Measurements from ENCODE around the gene NPL. TPM values are rescaled to one million over a fixed set of nuclear protein-coding genes. Genes with fewer than 3 reads are reported as not detected.

Gene NPL
- total and polyA plus RNA-seq, 9 of the 15 experiments (the other 6 are each of a cell fraction or from before 2014, with no cell fraction given), result 9.9 to 22.3 (median 14.2) TPM

- BruUV-seq (replicated peaks), result no TSS peak
- intact Hi-C loops (cut with micrococcal nuclease), result loop anchor here (5.0 kb wide), 1 partner anchor 402 kb away; the partner anchor contains the start of gene GLUL
- Histone ChIP-seq H3K4me3 (no peak overlapping the region), H3K9ac (ENCODE audit: insufficient read depth in 1 of 2, low read depth in 2 of 2, low read length in 2 of 2) (no peak overlapping the region), H4K20me1 (replicated peaks; ENCODE audit: control insufficient read depth, insufficient read depth, low read length) (no peaks in the 10 kb centered on the region), H3K4me1 (replicated peaks in 1 of 2; ENCODE audit: control insufficient read depth in 2 of 2, insufficient read depth in 2 of 2, low read length in 2 of 2) (peaks cover 15 to 50% of the 10 kb centered on the region in 2 experiments), H3K27ac (ENCODE audit: extremely low read depth, low read depth, low read length) (no peak overlapping the region; the same call in 2 of the 3 replicates), H2AFZ (ENCODE audit: low read depth, low read length) (no peak overlapping the region), H3K36me3 (ENCODE audit: control insufficient read depth, insufficient read depth, low read length) (peaks cover 7% of the 10 kb centered on the region; the same call in 2 of the 3 replicates), H3K27me3 (ENCODE audit: control insufficient read depth in 2 of 2, insufficient read depth in 2 of 2, low read length in 2 of 2) (no peaks in the 10 kb centered on the region), H3K79me2 (ENCODE audit: control insufficient read depth, insufficient read depth, low read length) (no peaks in the 10 kb centered on the region), H3K4me2 (ENCODE audit: insufficient read depth, low read length) (no peak overlapping the region; the same call in 1 of the 2 replicates), H3K9me3 (replicated peaks; ENCODE audit: control insufficient read depth, insufficient read depth, low read depth, low read length) (no peaks in the 10 kb centered on the region), H3K9me1 (ENCODE audit: control insufficient read depth, insufficient read depth, low read length) (no peaks in the 10 kb centered on the region)
- ATAC-seq (no peak), DNase-seq (ENCODE audit: extremely low read depth in 1 of 4, low spot score in 3 of 4) (peak in 3 of 4 experiments; percentile 32 to 44 (median 42)), FAIRE-seq (no peak)
- POLR2A ChIA-PET, result interaction anchor here (1.1 kb wide), 2 partner anchors 45 to 46 kb away, joined by 3 to 4 read pairs; no protein-coding TSS in a partner anchor
- CTCF ChIA-PET (ENCODE audit: low intra/inter-chr PET ratio), result interaction anchor here (0.6 kb wide), 1 partner anchor 600 kb away, joined by 3 read pairs; no protein-coding TSS in a partner anchor
- 22% methylated on average over 3 of the region's 3 CpGs for WGBS (ENCODE audit: insufficient coverage, low coverage, missing lambda C conversion rate)
- in situ Hi-C loops (cut with MboI), result no loop called here
- no peak for TF ChIP-seq MEF2A (IDR thresholded peaks at IDR 0.05; ENCODE audit: control insufficient read depth, low read depth, low read length)
- TF ChIP-seq PML (IDR thresholded peaks at IDR 0.05; ENCODE audit: low read length), result no peak
- TF ChIP-seq SREBF2 (CRISPR knock-in tag; IDR thresholded peaks at IDR 0.05), result no peak
- TF ChIP-seq CHD4 (IDR thresholded peaks at IDR 0.05; ENCODE audit: insufficient read depth, insufficient replicate concordance, low read depth, low read length, poor library complexity, severe bottlenecking), result no peak
- TF ChIP-seq SMARCB1 (IDR thresholded peaks at IDR 0.05; ENCODE audit: insufficient read length, low read depth), result no peak
- TF ChIP-seq, protein P1, sequence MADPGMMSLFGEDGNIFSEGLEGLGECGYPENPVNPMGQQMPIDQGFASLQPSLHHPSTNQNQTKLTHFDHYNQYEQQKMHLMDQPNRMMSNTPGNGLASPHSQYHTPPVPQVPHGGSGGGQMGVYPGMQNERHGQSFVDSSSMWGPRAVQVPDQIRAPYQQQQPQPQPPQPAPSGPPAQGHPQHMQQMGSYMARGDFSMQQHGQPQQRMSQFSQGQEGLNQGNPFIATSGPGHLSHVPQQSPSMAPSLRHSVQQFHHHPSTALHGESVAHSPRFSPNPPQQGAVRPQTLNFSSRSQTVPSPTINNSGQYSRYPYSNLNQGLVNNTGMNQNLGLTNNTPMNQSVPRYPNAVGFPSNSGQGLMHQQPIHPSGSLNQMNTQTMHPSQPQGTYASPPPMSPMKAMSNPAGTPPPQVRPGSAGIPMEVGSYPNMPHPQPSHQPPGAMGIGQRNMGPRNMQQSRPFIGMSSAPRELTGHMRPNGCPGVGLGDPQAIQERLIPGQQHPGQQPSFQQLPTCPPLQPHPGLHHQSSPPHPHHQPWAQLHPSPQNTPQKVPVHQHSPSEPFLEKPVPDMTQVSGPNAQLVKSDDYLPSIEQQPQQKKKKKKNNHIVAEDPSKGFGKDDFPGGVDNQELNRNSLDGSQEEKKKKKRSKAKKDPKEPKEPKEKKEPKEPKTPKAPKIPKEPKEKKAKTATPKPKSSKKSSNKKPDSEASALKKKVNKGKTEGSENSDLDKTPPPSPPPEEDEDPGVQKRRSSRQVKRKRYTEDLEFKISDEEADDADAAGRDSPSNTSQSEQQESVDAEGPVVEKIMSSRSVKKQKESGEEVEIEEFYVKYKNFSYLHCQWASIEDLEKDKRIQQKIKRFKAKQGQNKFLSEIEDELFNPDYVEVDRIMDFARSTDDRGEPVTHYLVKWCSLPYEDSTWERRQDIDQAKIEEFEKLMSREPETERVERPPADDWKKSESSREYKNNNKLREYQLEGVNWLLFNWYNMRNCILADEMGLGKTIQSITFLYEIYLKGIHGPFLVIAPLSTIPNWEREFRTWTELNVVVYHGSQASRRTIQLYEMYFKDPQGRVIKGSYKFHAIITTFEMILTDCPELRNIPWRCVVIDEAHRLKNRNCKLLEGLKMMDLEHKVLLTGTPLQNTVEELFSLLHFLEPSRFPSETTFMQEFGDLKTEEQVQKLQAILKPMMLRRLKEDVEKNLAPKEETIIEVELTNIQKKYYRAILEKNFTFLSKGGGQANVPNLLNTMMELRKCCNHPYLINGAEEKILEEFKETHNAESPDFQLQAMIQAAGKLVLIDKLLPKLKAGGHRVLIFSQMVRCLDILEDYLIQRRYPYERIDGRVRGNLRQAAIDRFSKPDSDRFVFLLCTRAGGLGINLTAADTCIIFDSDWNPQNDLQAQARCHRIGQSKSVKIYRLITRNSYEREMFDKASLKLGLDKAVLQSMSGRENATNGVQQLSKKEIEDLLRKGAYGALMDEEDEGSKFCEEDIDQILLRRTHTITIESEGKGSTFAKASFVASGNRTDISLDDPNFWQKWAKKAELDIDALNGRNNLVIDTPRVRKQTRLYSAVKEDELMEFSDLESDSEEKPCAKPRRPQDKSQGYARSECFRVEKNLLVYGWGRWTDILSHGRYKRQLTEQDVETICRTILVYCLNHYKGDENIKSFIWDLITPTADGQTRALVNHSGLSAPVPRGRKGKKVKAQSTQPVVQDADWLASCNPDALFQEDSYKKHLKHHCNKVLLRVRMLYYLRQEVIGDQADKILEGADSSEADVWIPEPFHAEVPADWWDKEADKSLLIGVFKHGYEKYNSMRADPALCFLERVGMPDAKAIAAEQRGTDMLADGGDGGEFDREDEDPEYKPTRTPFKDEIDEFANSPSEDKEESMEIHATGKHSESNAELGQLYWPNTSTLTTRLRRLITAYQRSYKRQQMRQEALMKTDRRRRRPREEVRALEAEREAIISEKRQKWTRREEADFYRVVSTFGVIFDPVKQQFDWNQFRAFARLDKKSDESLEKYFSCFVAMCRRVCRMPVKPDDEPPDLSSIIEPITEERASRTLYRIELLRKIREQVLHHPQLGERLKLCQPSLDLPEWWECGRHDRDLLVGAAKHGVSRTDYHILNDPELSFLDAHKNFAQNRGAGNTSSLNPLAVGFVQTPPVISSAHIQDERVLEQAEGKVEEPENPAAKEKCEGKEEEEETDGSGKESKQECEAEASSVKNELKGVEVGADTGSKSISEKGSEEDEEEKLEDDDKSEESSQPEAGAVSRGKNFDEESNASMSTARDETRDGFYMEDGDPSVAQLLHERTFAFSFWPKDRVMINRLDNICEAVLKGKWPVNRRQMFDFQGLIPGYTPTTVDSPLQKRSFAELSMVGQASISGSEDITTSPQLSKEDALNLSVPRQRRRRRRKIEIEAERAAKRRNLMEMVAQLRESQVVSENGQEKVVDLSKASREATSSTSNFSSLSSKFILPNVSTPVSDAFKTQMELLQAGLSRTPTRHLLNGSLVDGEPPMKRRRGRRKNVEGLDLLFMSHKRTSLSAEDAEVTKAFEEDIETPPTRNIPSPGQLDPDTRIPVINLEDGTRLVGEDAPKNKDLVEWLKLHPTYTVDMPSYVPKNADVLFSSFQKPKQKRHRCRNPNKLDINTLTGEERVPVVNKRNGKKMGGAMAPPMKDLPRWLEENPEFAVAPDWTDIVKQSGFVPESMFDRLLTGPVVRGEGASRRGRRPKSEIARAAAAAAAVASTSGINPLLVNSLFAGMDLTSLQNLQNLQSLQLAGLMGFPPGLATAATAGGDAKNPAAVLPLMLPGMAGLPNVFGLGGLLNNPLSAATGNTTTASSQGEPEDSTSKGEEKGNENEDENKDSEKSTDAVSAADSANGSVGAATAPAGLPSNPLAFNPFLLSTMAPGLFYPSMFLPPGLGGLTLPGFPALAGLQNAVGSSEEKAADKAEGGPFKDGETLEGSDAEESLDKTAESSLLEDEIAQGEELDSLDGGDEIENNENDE (IDR thresholded peaks at IDR 0.05; ENCODE audit: low read depth, low read length), result no peak
- no peak for TF ChIP-seq DEAF1 (CRISPR knock-in tag; IDR thresholded peaks at IDR 0.05)
- TF ChIP-seq ZNF77 (CRISPR knock-in tag; IDR thresholded peaks at IDR 0.05), result no peak
- TF ChIP-seq GABPB1 (CRISPR knock-in tag; IDR thresholded peaks at IDR 0.05), result no peak
These were observed 5.2 kb downstream of the NPL start for GRCh38 chr1:182794676-182795201.

Measured in K562 (cell line).